GM18505 (cell line): ENCODE data around the gene MIDN.

Experiments
- ATAC-seq: cut with Tn5 transposase; IDR thresholded peaks from one replicate; pipeline ENCODE4 v1.9.1; 2021; ENCODE audit not compliant: unreplicated experiment
- POLR2A ChIP-seq: IDR thresholded peaks from 4 replicates; pipeline ENCODE4 v1.6.1; 2011; ENCODE audit warnings: borderline replicate concordance; ENCODE audit not compliant: insufficient read depth, insufficient read length; ENCODE audit errors: extremely low read depth

Gene MIDN

DNA sequence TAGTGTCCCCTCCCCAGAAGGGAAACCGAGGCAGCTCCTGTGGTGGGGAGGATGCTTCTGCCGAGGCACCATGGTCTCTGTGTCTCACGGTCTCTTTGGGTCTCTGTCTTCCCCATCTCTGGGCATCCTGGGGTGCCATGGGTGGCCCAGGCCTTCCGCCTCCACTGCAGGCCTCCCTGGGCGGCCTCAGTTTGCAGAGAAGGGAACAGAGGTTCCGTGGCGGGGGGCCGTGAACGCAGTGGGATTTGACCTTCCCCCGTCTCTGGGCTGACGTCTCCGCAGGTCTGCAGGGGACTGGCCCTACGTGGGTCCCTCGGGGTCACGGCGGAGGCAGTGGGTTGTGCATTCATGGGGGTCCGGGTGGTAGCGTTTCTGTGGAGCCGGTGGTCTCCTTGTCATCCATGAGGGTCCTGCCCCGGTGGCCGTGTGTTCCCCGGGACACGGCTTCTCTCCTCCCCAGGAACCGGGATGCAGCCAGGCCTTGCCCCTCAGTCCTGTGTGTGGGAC lies 41.9 kb downstream of the MIDN start:
- no peak for TF ChIP-seq POLR2A
- no peak for ATAC-seq

DNA sequence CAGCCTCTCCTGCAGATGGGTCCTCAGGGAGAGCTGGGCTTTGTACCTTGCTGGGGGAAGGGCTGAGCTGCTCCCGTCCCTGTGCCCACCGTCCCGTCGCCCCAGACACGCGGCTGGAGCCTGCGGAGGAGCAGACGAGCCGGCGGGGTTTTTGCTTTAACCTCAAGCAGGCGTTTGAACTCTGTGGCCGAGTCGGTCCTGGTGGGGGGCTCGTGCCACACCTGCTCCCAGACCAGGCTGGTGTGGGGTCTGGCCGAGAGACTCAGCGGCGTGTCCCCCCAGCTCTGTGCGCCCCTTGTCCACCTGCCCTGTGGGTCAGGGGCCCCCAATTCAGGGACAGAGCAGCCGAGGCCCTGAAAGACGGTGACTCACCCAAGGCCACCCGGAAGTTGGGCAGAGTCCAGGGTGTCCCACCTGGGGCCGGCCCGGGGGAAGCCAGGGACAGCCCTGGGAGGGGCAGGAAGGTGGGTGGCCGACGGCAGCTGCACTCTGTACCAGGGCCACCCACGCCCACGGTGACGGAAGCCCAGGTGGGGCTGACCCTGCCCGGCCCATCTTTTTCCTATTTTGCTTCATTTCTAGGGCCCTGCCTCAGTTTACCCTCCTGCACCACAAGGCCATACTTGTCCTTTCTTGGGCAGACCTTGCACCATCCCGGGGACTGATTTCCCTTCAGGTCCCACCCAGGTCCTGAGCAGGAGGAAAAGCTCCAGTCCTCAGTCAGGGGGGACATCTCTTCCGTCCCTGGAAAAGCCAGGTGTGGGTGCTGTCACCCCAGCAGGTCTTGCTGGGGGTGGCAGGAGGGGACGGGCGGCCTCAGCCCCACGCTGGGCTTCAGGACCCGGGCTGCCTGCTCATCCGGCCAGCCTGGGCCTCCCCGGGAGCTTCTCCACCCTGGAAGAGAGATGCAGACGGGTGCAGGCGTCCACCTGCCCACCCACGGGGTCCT lies 42.6 kb downstream of the MIDN start:
- no peak for ATAC-seq
- TF ChIP-seq POLR2A, result no peak

GRCh38 chr19:1291761-1292418 lies 43.5 kb downstream of the MIDN start:
- no peak for ATAC-seq
- no peak for TF ChIP-seq POLR2A

DNA sequence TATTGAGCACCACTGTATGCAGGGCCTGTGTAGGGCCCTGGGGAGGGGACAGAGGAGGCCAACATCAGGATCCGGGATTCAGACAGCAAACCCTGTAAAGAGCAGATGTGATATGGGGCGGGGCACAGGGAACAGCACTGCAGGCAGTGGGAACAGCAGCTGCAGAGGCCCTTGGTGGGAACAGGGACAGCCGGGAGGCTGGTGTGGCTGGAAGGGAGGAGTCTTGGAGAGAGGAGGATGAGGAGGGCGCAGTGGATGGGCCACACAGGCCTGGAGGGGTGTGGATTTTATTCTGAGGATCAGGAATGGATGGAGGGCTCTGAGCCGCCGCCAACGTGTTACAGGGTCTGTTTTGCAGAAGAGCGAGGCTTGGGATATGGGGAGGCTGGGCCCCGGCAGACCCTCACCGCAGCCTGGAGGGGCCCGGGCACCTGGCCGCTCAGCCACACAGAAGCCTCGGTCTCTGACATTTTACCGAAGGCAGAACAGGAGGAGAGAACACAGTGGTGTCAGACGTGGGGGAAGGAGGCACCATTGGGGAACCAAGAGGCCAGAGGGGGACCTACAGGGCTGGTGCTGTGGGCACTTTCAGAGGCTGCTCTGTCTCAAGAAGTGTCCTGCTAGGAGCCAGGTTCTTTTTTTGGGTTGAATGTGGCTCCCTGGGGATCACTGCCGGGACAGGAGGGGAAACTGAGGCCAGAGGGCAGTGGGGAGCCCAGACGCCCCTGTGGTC lies 44.2 kb downstream of the MIDN start:
- no peak for TF ChIP-seq POLR2A
- ATAC-seq, result no peak

GRCh38 chr19:1293782-1294604 lies 45.6 kb downstream of the MIDN start:
- ATAC-seq, result no peak
- no peak for TF ChIP-seq POLR2A

GRCh38 chr19:1294688-1295087 lies 46.3 kb downstream of the MIDN start:
- no peak for TF ChIP-seq POLR2A
- no peak for ATAC-seq

DNA sequence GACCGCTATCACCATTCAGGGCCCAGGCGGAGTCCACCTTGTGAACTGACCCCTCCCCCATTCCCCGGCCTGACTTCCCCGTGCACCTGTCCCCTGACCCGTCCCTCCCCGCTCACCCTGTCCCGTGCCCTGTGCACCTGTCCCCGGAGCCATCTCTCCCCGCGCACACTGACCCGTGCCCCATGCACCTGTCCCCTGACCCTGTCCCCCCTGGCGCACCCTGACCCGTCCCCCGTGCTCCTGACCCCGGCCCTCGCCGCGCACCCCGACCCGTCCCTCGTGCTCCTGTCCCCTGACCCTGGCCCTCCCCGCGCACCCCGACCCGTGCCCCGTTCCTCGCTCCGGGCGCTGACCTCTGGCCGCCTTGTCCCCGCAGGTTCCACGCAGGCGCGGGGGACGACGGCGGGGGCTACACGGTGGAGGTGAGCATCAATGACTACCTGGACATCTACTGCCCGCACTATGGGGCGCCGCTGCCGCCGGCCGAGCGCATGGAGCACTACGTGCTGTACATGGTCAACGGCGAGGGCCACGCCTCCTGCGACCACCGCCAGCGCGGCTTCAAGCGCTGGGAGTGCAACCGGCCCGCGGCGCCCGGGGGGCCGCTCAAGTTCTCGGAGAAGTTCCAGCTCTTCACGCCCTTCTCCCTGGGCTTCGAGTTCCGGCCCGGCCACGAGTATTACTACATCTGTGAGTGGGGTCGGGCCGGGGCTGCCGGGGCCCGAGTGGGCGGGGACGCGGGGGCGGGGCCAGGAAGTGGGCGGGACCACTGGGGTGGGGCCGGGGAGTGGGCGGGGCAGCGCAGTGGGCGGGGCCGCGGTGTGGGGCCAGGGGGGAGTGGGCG lies 47.0 kb downstream of the MIDN start:
- ATAC-seq, result no peak
- TF ChIP-seq POLR2A, result no peak

DNA sequence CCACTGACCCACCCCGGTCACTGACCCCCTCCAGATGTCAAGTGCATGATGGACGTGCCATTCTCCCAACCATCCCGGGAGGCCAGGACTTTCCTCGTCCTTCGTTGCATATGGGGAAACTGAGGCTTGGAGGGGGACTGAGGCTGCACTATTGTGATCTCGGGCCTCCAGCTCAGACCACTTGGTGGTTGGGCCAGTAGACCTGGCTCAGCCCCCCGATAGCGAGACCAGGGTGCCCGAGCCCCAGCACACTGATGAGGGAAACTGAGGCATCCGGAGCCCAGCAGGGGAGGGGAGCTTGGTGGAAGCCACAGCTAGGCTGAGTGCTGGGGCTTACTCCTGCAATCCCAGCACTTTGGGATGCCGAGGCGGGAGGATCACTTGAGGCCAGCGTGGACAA lies 47.7 kb downstream of the MIDN start:
- no peak for ATAC-seq
- no peak for TF ChIP-seq POLR2A

GRCh38 chr19:1296575-1297271 lies 48.3 kb downstream of the MIDN start:
- no peak for TF ChIP-seq POLR2A
- no peak for ATAC-seq

DNA sequence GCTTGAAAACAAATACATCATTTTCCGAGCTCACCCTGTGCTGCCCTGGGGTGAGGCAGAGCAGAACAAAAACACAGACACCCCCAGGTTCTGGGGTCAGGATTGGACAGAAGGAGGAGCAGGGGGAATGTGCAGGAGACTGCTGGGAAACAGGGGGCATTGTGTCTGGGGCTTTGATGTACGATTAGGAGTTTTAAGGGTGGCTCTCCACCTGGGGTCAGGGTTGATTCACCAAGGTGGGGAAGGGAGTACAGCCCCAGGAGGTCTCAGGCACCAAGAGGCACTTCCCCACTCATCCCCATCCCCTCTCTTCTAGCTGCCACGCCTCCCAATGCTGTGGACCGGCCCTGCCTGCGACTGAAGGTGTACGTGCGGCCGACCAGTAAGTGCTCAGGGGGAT lies 49.9 kb downstream of the MIDN start:
- no peak for ATAC-seq
- no peak for TF ChIP-seq POLR2A

- TF ChIP-seq POLR2A, result no peak
- ATAC-seq, result no peak
These were observed 51.4 kb downstream of the MIDN start for GRCh38 chr19:1299801-1300200.
